ENCODE data around the gene RXFP4. TPM values are rescaled to one million over a fixed set of nuclear protein-coding genes. Genes with fewer than 3 reads are reported as not detected.

RXFP4 gene
- total and polyA plus RNA-seq, 2 donors, result 0.18 TPM; not detected in 1

GRCh38 chr1:155934936-155935590 is 6.4 kb upstream of the RXFP4 start:
- Histone ChIP-seq H3K36me3 (ENCODE audit: insufficient read depth) (peaks cover 3% of the 10 kb centered on the region), H3K4me3 (ENCODE audit: low read depth, low read length) (peak overlapping the region; percentile 38), H3K4me1 (ENCODE audit: insufficient read depth) (peaks cover 2% of the 10 kb centered on the region), H3K27ac (ENCODE audit: low read depth) (peak overlapping the region; percentile 41)
- WGBS, result 81% methylated on average over 24 of the region's 24 CpGs
- DNase-seq (ENCODE audit: extremely low spot score), result no peak

GRCh38 chr1:155938220-155938627 is 3.2 kb upstream of the RXFP4 start:
- H3K27ac ChIP-seq (ENCODE audit: low read depth), result no peak overlapping the region
- 0% methylated on average over 1 of the region's 1 CpG for WGBS
- no peaks in the 10 kb centered on the region for H3K36me3 ChIP-seq (ENCODE audit: insufficient read depth)
- no peak for DNase-seq (ENCODE audit: extremely low spot score)
- H3K4me3 ChIP-seq (ENCODE audit: low read depth, low read length), result no peak overlapping the region
- H3K4me1 ChIP-seq (ENCODE audit: insufficient read depth), result no peaks in the 10 kb centered on the region

GRCh38 chr1:155940482-155940992 is 901 bp upstream of the RXFP4 start:
- Histone ChIP-seq H3K27ac (ENCODE audit: low read depth) (peak overlapping the region; percentile 66), H3K36me3 (ENCODE audit: insufficient read depth) (no peaks in the 10 kb centered on the region), H3K4me3 (ENCODE audit: low read depth, low read length) (no peak overlapping the region), H3K4me1 (ENCODE audit: insufficient read depth) (no peaks in the 10 kb centered on the region)
- 63% methylated on average over 4 of the region's 4 CpGs for WGBS
- no peak for DNase-seq (ENCODE audit: extremely low spot score)

- 82% methylated on average over 29 of the region's 29 CpGs for WGBS
- no peaks in the 10 kb centered on the region for H3K36me3 ChIP-seq (ENCODE audit: insufficient read depth)
- H3K4me1 ChIP-seq (ENCODE audit: insufficient read depth), result no peaks in the 10 kb centered on the region
- peak overlapping the region; percentile 24 for H3K27ac ChIP-seq (ENCODE audit: low read depth)
- H3K4me3 ChIP-seq (ENCODE audit: low read depth, low read length), result no peak overlapping the region
- no peak for DNase-seq (ENCODE audit: extremely low spot score)
These were observed 550 bp downstream of the RXFP4 start for GRCh38 chr1:155941845-155942531.

GRCh38 chr1:155942578-155943141 is 1.2 kb downstream of the RXFP4 start:
- Histone ChIP-seq H3K4me1 (ENCODE audit: insufficient read depth) (no peaks in the 10 kb centered on the region), H3K27ac (ENCODE audit: low read depth) (no peak overlapping the region), H3K4me3 (ENCODE audit: low read depth, low read length) (no peak overlapping the region), H3K36me3 (ENCODE audit: insufficient read depth) (peaks cover 3% of the 10 kb centered on the region)
- WGBS, result 73% methylated on average over 11 of the region's 11 CpGs
- no peak for DNase-seq (ENCODE audit: extremely low spot score)

- H3K36me3 ChIP-seq (ENCODE audit: insufficient read depth), result peaks cover 3% of the 10 kb centered on the region
- whole genome bisulfite sequencing, result 35% methylated on average over 6 of the region's 6 CpGs
- no peak overlapping the region for H3K27ac ChIP-seq (ENCODE audit: low read depth)
- no peaks in the 10 kb centered on the region for H3K4me1 ChIP-seq (ENCODE audit: insufficient read depth)
- H3K4me3 ChIP-seq (ENCODE audit: low read depth, low read length), result no peak overlapping the region
- DNase-seq (ENCODE audit: extremely low spot score), result no peak
These were observed 3.0 kb downstream of the RXFP4 start for GRCh38 chr1:155944444-155944799.

- no peaks in the 10 kb centered on the region for H3K4me1 ChIP-seq (ENCODE audit: insufficient read depth)
- WGBS, result 79% methylated on average over 8 of the region's 8 CpGs
- no peak overlapping the region for H3K27ac ChIP-seq (ENCODE audit: low read depth)
- DNase-seq (ENCODE audit: extremely low spot score), result no peak
- H3K4me3 ChIP-seq (ENCODE audit: low read depth, low read length), result no peak overlapping the region
- H3K36me3 ChIP-seq (ENCODE audit: insufficient read depth), result peaks cover 6% of the 10 kb centered on the region
These were observed 5.3 kb downstream of the RXFP4 start for GRCh38 chr1:155946633-155947219.

GRCh38 chr1:155947292-155947691 is 5.9 kb downstream of the RXFP4 start:
- H3K27ac ChIP-seq (ENCODE audit: low read depth), result no peak overlapping the region
- H3K4me3 ChIP-seq (ENCODE audit: low read depth, low read length), result no peak overlapping the region
- no peak for DNase-seq (ENCODE audit: extremely low spot score)
- 77% methylated on average over 4 of the region's 4 CpGs for WGBS
- H3K4me1 ChIP-seq (ENCODE audit: insufficient read depth), result no peaks in the 10 kb centered on the region
- peaks cover 6% of the 10 kb centered on the region for H3K36me3 ChIP-seq (ENCODE audit: insufficient read depth)

GRCh38 chr1:155947741-155948140 is 6.3 kb downstream of the RXFP4 start:
- no peak for DNase-seq (ENCODE audit: extremely low spot score)
- 87% methylated on average over 8 of the region's 8 CpGs for WGBS
- H3K4me1 ChIP-seq (ENCODE audit: insufficient read depth), result no peaks in the 10 kb centered on the region
- H3K27ac ChIP-seq (ENCODE audit: low read depth), result no peak overlapping the region
- peaks cover 6% of the 10 kb centered on the region for H3K36me3 ChIP-seq (ENCODE audit: insufficient read depth)
- H3K4me3 ChIP-seq (ENCODE audit: low read depth, low read length), result no peak overlapping the region

GRCh38 chr1:155950829-155951228 is 9.4 kb downstream of the RXFP4 start:
- H3K27ac ChIP-seq (ENCODE audit: low read depth), result no peak overlapping the region
- peaks cover 6% of the 10 kb centered on the region for H3K36me3 ChIP-seq (ENCODE audit: insufficient read depth)
- H3K4me3 ChIP-seq (ENCODE audit: low read depth, low read length), result no peak overlapping the region
- DNase-seq (ENCODE audit: extremely low spot score), result no peak
- peaks cover 1% of the 10 kb centered on the region for H3K4me1 ChIP-seq (ENCODE audit: insufficient read depth)
- 95% methylated on average over 27 of the region's 27 CpGs for WGBS

GRCh38 chr1:155951753-155952504 is 10.5 kb downstream of the RXFP4 start:
- Histone ChIP-seq H3K36me3 (ENCODE audit: insufficient read depth) (peaks cover 6% of the 10 kb centered on the region), H3K4me3 (ENCODE audit: low read depth, low read length) (no peak overlapping the region), H3K4me1 (ENCODE audit: insufficient read depth) (peaks cover 1% of the 10 kb centered on the region), H3K27ac (ENCODE audit: low read depth) (no peak overlapping the region)
- DNase-seq (ENCODE audit: extremely low spot score), result no peak
- WGBS, result 91% methylated on average over 6 of the region's 6 CpGs

- no peak for DNase-seq (ENCODE audit: extremely low spot score)
- H3K27ac ChIP-seq (ENCODE audit: low read depth), result no peak overlapping the region
- peaks cover 3% of the 10 kb centered on the region for H3K36me3 ChIP-seq (ENCODE audit: insufficient read depth)
- H3K4me1 ChIP-seq (ENCODE audit: insufficient read depth), result peaks cover 1% of the 10 kb centered on the region
- H3K4me3 ChIP-seq (ENCODE audit: low read depth, low read length), result no peak overlapping the region
- 90% methylated on average over 13 of the region's 13 CpGs for WGBS
These were observed 11.1 kb downstream of the RXFP4 start for GRCh38 chr1:155952505-155952890.

GRCh38 chr1:155954645-155955044 is 13.2 kb downstream of the RXFP4 start:
- Histone ChIP-seq H3K36me3 (ENCODE audit: insufficient read depth) (peaks cover 3% of the 10 kb centered on the region), H3K4me3 (ENCODE audit: low read depth, low read length) (no peak overlapping the region), H3K4me1 (ENCODE audit: insufficient read depth) (peaks cover 1% of the 10 kb centered on the region), H3K27ac (ENCODE audit: low read depth) (no peak overlapping the region)
- 98% methylated on average over 3 of the region's 3 CpGs for WGBS
- DNase-seq (ENCODE audit: extremely low spot score), result no peak

All from urinary bladder (tissue), 4 donors.